Activated CD4-positive, alpha-beta T cell treated with anti-CD3 and anti-CD28 coated beads, Interleukin-2, amount 10 ng/mL, durations not matched to agents 24 days and 14 days (primary cell): ENCODE data around the gene MPZL1. TPM values are rescaled to one million over a fixed set of nuclear protein-coding genes. Genes with fewer than 3 reads are reported as not detected.

Experiments used
- DNase-seq: peaks from one replicate; pipeline ENCODE4 v3.0.0; 2022
- H3K27ac Mint-ChIP-seq: one replicate; pipeline ENCODE4 v1.8.0; 2022; ENCODE audit warnings: mild to moderate bottlenecking, mixed read lengths
- H3K27me3 Mint-ChIP-seq: one replicate; pipeline ENCODE4 v1.8.0; 2022; ENCODE audit warnings: mixed read lengths
- H3K36me3 Mint-ChIP-seq: one replicate; pipeline ENCODE4 v1.8.0; 2022; ENCODE audit warnings: low read depth, mild to moderate bottlenecking, mixed read lengths
- H3K4me1 Mint-ChIP-seq: one replicate; pipeline ENCODE4 v1.8.0; 2021; ENCODE audit warnings: mixed read lengths
- H3K4me3 Mint-ChIP-seq: one replicate; pipeline ENCODE4 v1.8.0; 2022; ENCODE audit warnings: mild to moderate bottlenecking, moderate library complexity, mixed read lengths
- H3K9me3 Mint-ChIP-seq: one replicate; pipeline ENCODE4 v1.8.0; 2021; ENCODE audit warnings: mixed read lengths
- intact Hi-C: fragments of 100-400 bp; cut with micrococcal nuclease; formaldehyde crosslinking; loops from one replicate; pipeline ENCODE4 v1.15.1; 2023
- total RNA-seq: library from RNA; stranded (reverse); gene quantifications from 2 replicates; pipeline ENCODE4 v1.2.3, GENCODE V29; 2022

MPZL1 gene
- total RNA-seq, 1 donor from 2014 or later, result 41.8 TPM

- H3K4me1 Mint-ChIP-seq, result peaks cover 36% of the 10 kb centered on the region
- intact Hi-C loops, result no loop called here
Observed at GRCh38 chr1:167772436-167772835, 50.7 kb downstream of the MPZL1 start.

DNA sequence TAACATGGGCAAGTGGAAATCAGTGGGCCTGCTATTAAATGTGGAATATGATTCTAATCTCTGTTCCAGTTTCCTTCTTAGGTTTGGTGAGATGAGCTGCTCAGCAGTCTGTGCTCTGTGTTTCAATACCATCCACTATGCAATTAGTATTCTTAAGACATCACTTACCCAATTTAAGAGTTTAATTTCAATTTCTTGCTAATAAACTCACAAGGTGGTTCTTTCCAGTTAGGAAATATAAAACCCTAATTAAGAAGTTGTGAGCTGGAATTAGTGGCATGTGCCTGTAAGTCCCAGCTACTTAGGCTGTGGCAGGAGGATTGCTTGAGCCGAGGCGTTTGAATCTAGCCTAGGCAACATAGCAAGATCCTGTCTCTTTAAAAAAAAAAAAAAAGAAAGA, 51.7 kb downstream of the MPZL1 start:
- Mint-ChIP-seq H3K4me1 (peaks cover 33% of the 10 kb centered on the region), H3K27me3 (no peaks in the 10 kb centered on the region), H3K9me3 (peaks cover 11% of the 10 kb centered on the region), H3K36me3 (peaks cover 57% of the 10 kb centered on the region), H3K4me3 (no peak overlapping the region), H3K27ac (no peak overlapping the region)
- intact Hi-C loops, result no loop called here
- no peak for DNase-seq

More at GRCh38 chr1:167772436-167772835, 50.7 kb downstream of the MPZL1 start:
- H3K27me3 Mint-ChIP-seq, result no peaks in the 10 kb centered on the region
- peaks cover 56% of the 10 kb centered on the region for H3K36me3 Mint-ChIP-seq
- peaks cover 10% of the 10 kb centered on the region for H3K9me3 Mint-ChIP-seq
- no peak for DNase-seq
- H3K4me3 Mint-ChIP-seq, result no peak overlapping the region
- no peak overlapping the region for H3K27ac Mint-ChIP-seq

- peaks cover 33% of the 10 kb centered on the region for H3K4me1 Mint-ChIP-seq
- peaks cover 9% of the 10 kb centered on the region for H3K9me3 Mint-ChIP-seq
- H3K4me3 Mint-ChIP-seq, result no peak overlapping the region
- DNase-seq, result peak; percentile 48
- H3K27ac Mint-ChIP-seq, result no peak overlapping the region
- intact Hi-C loops, result no loop called here
- peaks cover 59% of the 10 kb centered on the region for H3K36me3 Mint-ChIP-seq
- no peaks in the 10 kb centered on the region for H3K27me3 Mint-ChIP-seq
Observed at GRCh38 chr1:167774710-167775109, 52.9 kb downstream of the MPZL1 start.

DNA sequence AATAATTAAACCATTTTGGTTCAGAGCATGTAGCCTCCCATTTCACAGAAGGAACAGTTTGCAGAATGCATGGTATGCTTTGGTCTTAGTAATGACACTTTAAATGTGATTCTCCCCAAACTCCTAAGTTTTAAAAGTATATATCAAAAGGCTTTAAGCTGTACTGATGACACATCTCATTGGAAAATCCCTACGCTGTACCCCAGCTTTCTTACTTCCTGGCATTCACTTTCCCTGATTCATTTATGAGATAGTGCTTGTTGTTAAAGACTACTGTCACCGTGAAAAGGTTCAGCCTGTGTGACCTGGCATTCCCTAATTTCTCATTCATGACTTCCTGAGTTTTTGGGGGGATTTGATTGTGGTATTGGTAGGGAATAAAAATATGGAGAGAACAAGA, 53.4 kb downstream of the MPZL1 start:
- Mint-ChIP-seq H3K4me1 (peaks cover 31% of the 10 kb centered on the region), H3K36me3 (peaks cover 59% of the 10 kb centered on the region), H3K9me3 (peaks cover 9% of the 10 kb centered on the region), H3K27ac (peak overlapping the region; percentile 45), H3K27me3 (no peaks in the 10 kb centered on the region), H3K4me3 (no peak overlapping the region)
- DNase-seq, result peak; percentile 41
- intact Hi-C loops, result no loop called here

DNA sequence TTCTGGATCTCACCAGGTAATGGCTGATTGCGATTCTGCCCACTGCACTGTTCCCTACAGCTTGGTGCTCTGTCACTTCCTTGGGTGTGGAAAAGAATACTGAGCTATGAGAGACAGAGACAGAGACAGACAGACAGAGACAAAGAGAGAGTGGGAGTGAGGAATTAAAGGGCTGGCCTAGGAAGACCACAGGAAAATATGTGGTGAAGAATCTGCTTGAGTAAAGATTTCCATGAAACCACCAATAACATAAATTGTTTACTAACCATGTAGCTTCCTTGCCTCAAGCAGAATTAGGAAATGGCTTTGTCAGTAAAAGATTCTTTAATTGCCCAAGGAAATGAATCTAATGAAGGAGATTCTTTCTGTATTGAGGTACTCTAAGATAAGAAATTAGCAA, 54.4 kb downstream of the MPZL1 start:
- intact Hi-C loops, result loop anchor here (2.0 kb wide), 1 partner anchor 55 kb away; the partner anchor contains the start of gene MPZL1
- Mint-ChIP-seq H3K4me3 (no peak overlapping the region), H3K27me3 (no peaks in the 10 kb centered on the region), H3K9me3 (peaks cover 9% of the 10 kb centered on the region), H3K4me1 (peaks cover 31% of the 10 kb centered on the region), H3K27ac (peak overlapping the region; percentile 23), H3K36me3 (peaks cover 58% of the 10 kb centered on the region)
- peak; percentile 41 for DNase-seq

GRCh38 chr1:167776616-167777268, 55.0 kb downstream of the MPZL1 start:
- Mint-ChIP-seq H3K4me3 (peak overlapping the region; percentile 23), H3K27ac (peak overlapping the region; percentile 58)

DNA sequence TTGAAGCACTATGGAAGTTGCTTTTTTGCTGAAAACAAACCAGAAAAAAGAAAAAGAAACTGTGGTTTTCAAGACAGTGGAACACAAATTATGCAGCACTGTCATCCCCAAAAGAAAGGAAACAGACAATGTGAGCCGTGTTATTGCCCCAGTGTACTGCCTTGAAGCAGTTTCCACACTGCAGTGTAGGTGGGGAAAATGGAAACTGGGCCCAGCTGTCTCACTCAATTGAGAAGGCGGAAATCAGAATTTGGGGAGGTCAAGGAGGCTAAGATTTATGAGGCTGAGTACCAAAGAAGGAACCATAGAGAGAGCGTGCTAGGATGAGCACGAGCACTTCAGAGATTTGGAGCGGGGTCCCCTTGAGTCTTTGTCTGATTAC, 55.5 kb downstream of the MPZL1 start:
- Mint-ChIP-seq H3K27me3 (no peaks in the 10 kb centered on the region), H3K27ac (peak overlapping the region; percentile 58), H3K4me3 (peak overlapping the region; percentile 23), H3K4me1 (peaks cover 31% of the 10 kb centered on the region), H3K9me3 (peaks cover 9% of the 10 kb centered on the region), H3K36me3 (peaks cover 53% of the 10 kb centered on the region)
- DNase-seq, result peak; percentile 66
- intact Hi-C loops, result loop anchor here (1.0 to 2.0 kb wide), 2 partner anchors 26 to 56 kb away; partner anchors contain the start of gene MPZL1

More at GRCh38 chr1:167776616-167777268, 55.0 kb downstream of the MPZL1 start:
- peaks cover 55% of the 10 kb centered on the region for H3K36me3 Mint-ChIP-seq
- peak; percentile 47 for DNase-seq
- H3K4me1 Mint-ChIP-seq, result peaks cover 31% of the 10 kb centered on the region
- intact Hi-C loops, result loop anchor here (1.0 to 2.0 kb wide), 2 partner anchors 27 to 56 kb away; partner anchors contain the start of gene MPZL1
- H3K27me3 Mint-ChIP-seq, result no peaks in the 10 kb centered on the region
- H3K9me3 Mint-ChIP-seq, result peaks cover 9% of the 10 kb centered on the region

DNA sequence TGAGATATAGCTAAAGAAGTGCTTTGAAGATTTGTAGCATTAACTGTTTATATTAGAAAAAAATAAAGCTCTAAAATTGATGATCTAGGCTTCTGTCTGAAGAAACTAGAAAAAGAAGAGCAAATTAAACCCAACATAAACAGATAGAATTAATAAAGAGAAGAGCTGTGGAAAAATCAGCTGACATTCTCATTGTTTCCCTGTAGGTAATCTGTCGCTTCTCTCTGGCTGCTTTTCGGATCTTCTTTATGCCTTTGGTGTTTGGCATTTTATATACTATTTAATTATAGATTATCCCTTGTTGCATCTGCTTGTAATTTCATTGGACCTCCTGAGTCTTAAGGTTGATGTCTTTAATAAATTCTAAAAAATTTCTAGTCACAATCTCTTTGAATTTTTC, 59.8 kb downstream of the MPZL1 start:
- H3K36me3 Mint-ChIP-seq, result peaks cover 46% of the 10 kb centered on the region
- DNase-seq, result no peak
- peaks cover 15% of the 10 kb centered on the region for H3K4me1 Mint-ChIP-seq
- H3K27me3 Mint-ChIP-seq, result no peaks in the 10 kb centered on the region
- peaks cover 9% of the 10 kb centered on the region for H3K9me3 Mint-ChIP-seq
- intact Hi-C loops, result no loop called here
- H3K27ac Mint-ChIP-seq, result no peak overlapping the region
- no peak overlapping the region for H3K4me3 Mint-ChIP-seq

GRCh38 chr1:167782946-167783345, 61.2 kb downstream of the MPZL1 start:
- Mint-ChIP-seq H3K4me3 (no peak overlapping the region), H3K27ac (no peak overlapping the region), H3K27me3 (no peaks in the 10 kb centered on the region), H3K9me3 (peaks cover 5% of the 10 kb centered on the region), H3K36me3 (peaks cover 45% of the 10 kb centered on the region), H3K4me1 (peaks cover 5% of the 10 kb centered on the region)
- DNase-seq, result peak; percentile 37
- intact Hi-C loops, result no loop called here

- Mint-ChIP-seq H3K27ac (no peak overlapping the region), H3K27me3 (no peaks in the 10 kb centered on the region), H3K4me3 (no peak overlapping the region), H3K9me3 (peaks cover 2% of the 10 kb centered on the region), H3K36me3 (peaks cover 40% of the 10 kb centered on the region), H3K4me1 (peaks cover 5% of the 10 kb centered on the region)
- DNase-seq, result peak; percentile 57
- intact Hi-C loops, result no loop called here
Observed at GRCh38 chr1:167784876-167785550, 63.2 kb downstream of the MPZL1 start.

- Mint-ChIP-seq H3K9me3 (no peaks in the 10 kb centered on the region), H3K27me3 (no peaks in the 10 kb centered on the region), H3K36me3 (peaks cover 39% of the 10 kb centered on the region), H3K27ac (no peak overlapping the region), H3K4me1 (peaks cover 5% of the 10 kb centered on the region), H3K4me3 (no peak overlapping the region)
- intact Hi-C loops, result no loop called here
- DNase-seq, result peak; percentile 41
Observed at GRCh38 chr1:167786502-167786901, 64.7 kb downstream of the MPZL1 start.

DNA sequence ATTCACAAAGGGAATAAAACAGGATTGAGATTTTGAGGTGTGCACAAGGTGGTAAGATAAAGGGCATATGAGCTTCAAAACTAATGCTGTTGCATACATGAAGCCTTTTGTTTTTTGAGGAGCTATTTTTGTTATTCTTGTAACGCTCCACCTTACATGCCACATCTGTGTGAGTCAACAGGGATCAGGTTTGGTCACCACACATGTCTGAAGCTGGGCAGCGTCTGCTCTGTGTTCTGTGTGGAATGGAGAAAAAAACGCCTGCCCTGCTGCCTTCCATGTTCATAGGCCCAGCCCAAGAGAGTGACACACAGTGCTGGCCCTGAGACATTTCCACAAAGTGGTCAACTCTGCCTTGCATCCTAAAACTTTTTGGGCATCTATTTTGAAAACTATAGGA, 67.7 kb downstream of the MPZL1 start:
- Mint-ChIP-seq H3K4me1 (peaks cover 7% of the 10 kb centered on the region), H3K27me3 (no peaks in the 10 kb centered on the region), H3K4me3 (no peak overlapping the region), H3K9me3 (no peaks in the 10 kb centered on the region), H3K36me3 (peaks cover 32% of the 10 kb centered on the region), H3K27ac (no peak overlapping the region)
- intact Hi-C loops, result no loop called here
- no peak for DNase-seq

DNA sequence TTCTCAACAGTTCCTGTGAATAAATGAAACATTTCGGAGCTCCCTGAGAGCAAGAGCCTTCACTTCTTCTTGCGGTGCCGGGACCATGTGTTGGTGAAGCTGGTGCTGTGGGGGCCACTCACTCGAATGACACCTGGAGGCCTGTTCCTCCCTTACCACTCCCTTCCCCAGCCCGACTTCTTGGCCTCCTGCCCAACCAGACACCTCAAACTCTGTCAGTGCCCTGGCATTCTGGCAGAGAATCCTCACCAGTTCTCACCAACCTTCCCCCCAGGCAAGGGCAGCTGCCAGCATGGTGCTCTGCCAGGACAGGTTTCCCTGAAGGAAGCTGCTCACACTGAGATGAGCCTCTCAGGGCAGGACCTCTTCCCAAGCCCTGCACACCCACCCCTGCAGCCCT, 68.3 kb downstream of the MPZL1 start:
- peaks cover 4% of the 10 kb centered on the region for H3K4me1 Mint-ChIP-seq

More for the DNA sequence above, 68.3 kb downstream of the MPZL1 start:
- Mint-ChIP-seq H3K9me3 (no peaks in the 10 kb centered on the region), H3K36me3 (peaks cover 29% of the 10 kb centered on the region), H3K4me3 (no peak overlapping the region), H3K27me3 (no peaks in the 10 kb centered on the region), H3K27ac (no peak overlapping the region)
- DNase-seq, result no peak
- intact Hi-C loops, result no loop called here
